Upper lobe of left lung (tissue), 6 donors: ENCODE results near the gene GPR162. TPM values are rescaled to one million over a fixed set of nuclear protein-coding genes. Genes with fewer than 3 reads are reported as not detected.
A peak's percentile ranks its signal among the peaks of the same experiment; 100 is the strongest.

Source experiments
- ATAC-seq, 2 donors: fragments of 200-7000 bp; cut with Tn5 transposase; one replicate each; pipeline ENCODE4 v1.9.1; 2022; ENCODE audit warnings: mild to moderate bottlenecking in 2 of 2, moderate library complexity in 2 of 2; ENCODE audit not compliant: low FRiP score in 2 of 2
- DNase-seq, 2 donors: peaks; one replicate each; pipeline ENCODE4 v3.0.0-alpha.2; 2019 to 2020
- H3K27ac ChIP-seq, 4 donors: fragments of 200-600 bp; sonication (generic); one replicate each; pipeline ENCODE4 v1.5.1; 2016 to 2019
- H3K27me3 ChIP-seq, 4 donors: fragments of 200-600 bp; sonication (generic); one replicate each; pipeline ENCODE4 v1.5.1; 2017 to 2019
- H3K36me3 ChIP-seq, 4 donors: fragments of 200-600 bp; sonication (generic); one replicate each; pipeline ENCODE4 v1.5.1; 2016 to 2019
- H3K4me1 ChIP-seq, 4 donors: fragments of 200-600 bp; sonication (generic); one replicate each; pipeline ENCODE4 v1.5.1; 2018 to 2019
- H3K4me3 ChIP-seq, 4 donors: fragments of 200-600 bp; sonication (generic); one replicate each; pipeline ENCODE4 v1.5.1; 2017 to 2019; ENCODE audit warnings: mild to moderate bottlenecking in 2 of 4, moderate library complexity in 1 of 4
- H3K9me3 ChIP-seq, 4 donors: fragments of 200-600 bp; sonication (generic); one replicate each; pipeline ENCODE4 v1.5.1; 2018 to 2019
- CTCF ChIP-seq, 6 experiments: fragments of 450-650 bp in 4 of 6; fragments of 200-600 bp in 2 of 6; sonication (generic) in 2 of 6; IDR thresholded peaks; one replicate each; pipeline ENCODE4 v1.5.1; 2016 to 2019; ENCODE audit warnings: antibody characterized with exemption in 6 of 6
- EP300 ChIP-seq, 4 donors: sonication (generic); formaldehyde crosslinking; IDR thresholded peaks; one replicate each; pipeline ENCODE4 v1.5.1; 2017; ENCODE audit warnings: antibody characterized with exemption in 4 of 4, control low read depth in 2 of 4
- POLR2A ChIP-seq, 4 donors: fragments of 450-650 bp; IDR thresholded peaks; one replicate each; pipeline ENCODE4 v1.5.1; 2016 to 2017; ENCODE audit warnings: antibody characterized with exemption in 4 of 4, mild to moderate bottlenecking in 2 of 4
- POLR2AphosphoS5 ChIP-seq, 2 donors: sonication (generic); formaldehyde crosslinking; IDR thresholded peaks; one replicate each; pipeline ENCODE4 v1.5.1; 2017; ENCODE audit warnings: antibody characterized with exemption in 2 of 2
- WGBS, 2 donors: methylation state at CpG; one replicate each; pipeline ENCODE4 v1.1.5; 2017 to 2018; 5-methylcytosine and 5-hydroxymethylcytosine counted together
- total RNA-seq, 6 donors: library from RNA; depleted of rRNA in 4 of 6; stranded (reverse); fragments of >200 nt in 4 of 6; gene quantifications; one replicate each; pipeline versions ENCODE4 v1.1.0 to v1.2.1, GENCODE V29; 2016 to 2021
- donor health status: DM: no; HTN: no; CAD: no; lungs with moderate emphysema.
- donor health status: DM: no; HTN: yes; CAD: no; lungs with severe emphysema.

Gene GPR162
- total RNA-seq, 6 donors from 2014 or later, result 8.1 to 47.1 (median 16.5) TPM

DNA sequence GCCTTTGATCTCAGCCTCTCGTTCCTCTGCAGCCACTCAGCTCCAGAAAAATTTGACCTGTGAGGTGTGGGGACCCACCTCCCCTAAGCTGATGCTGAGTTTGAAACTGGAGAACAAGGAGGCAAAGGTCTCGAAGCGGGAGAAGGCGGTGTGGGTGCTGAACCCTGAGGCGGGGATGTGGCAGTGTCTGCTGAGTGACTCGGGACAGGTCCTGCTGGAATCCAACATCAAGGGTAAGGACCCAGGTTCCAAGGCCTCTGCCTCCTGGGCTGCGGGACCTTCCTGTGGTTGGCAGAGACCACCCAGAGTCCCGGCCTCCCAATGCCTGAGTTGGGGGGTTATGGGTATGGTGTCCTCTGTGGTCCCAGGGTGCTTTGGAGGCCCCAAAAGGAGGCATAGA is 4.5 kb upstream of the GPR162 start:
- 92 to 93% methylated on average over 8 of the region's 8 CpGs for WGBS, 2 donors
- TF ChIP-seq CTCF (IDR thresholded peaks at IDR 0.05), result no peak
- TF ChIP-seq POLR2AphosphoS5 (IDR thresholded peaks at IDR 0.05), result no peak
- TF ChIP-seq POLR2A (IDR thresholded peaks at IDR 0.05), result no peak
- H3K4me1 ChIP-seq, result peaks cover 11 to 14% (median 12%) of the 10 kb centered on the region in 4 donors
- peaks cover 0 to 2% (median 0%) of the 10 kb centered on the region in 4 donors for H3K27me3 ChIP-seq
- H3K36me3 ChIP-seq, result peaks cover 0 to 10% (median 2%) of the 10 kb centered on the region in 4 donors
- H3K27ac ChIP-seq, result no peak overlapping the region
- ATAC-seq, result no peak
- no peaks in the 10 kb centered on the region for H3K9me3 ChIP-seq
- no peak for DNase-seq
- no peak overlapping the region for H3K4me3 ChIP-seq

DNA sequence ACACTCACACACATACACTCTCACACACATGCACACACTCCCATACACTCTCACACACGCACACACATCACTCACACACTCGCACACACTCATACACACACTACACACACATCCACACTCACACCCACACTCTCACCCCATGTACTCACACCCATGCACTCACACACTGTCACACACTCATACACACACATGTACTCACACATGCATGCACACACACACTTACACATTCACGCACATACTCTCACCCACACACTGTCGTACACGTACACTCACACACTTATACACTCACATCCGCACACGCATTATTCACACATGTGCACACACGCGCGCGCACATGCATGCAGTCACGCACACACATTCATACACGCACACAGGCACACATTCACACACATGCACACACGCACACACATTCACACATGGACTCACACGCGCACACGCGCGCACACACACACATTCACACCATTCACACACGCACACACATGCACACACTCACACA is 3.9 kb upstream of the GPR162 start:
- H3K9me3 ChIP-seq, result no peaks in the 10 kb centered on the region
- H3K27me3 ChIP-seq, result peaks cover 0 to 2% (median 0%) of the 10 kb centered on the region in 4 donors
- H3K4me1 ChIP-seq, result peaks cover 12 to 18% (median 15%) of the 10 kb centered on the region in 4 donors
- WGBS, 2 donors, result 84 to 96% methylated on average over 18 to 20 of the region's 20 CpGs
- no peak for DNase-seq
- H3K27ac ChIP-seq, result no peak overlapping the region
- peaks cover 0 to 10% (median 2%) of the 10 kb centered on the region in 4 donors for H3K36me3 ChIP-seq
- H3K4me3 ChIP-seq, result no peak overlapping the region
- ATAC-seq, result no peak
- TF ChIP-seq CTCF (IDR thresholded peaks at IDR 0.05) (no peak), POLR2A (IDR thresholded peaks at IDR 0.05) (no peak), POLR2AphosphoS5 (IDR thresholded peaks at IDR 0.05) (no peak), EP300 (IDR thresholded peaks at IDR 0.05) (no peak)

DNA sequence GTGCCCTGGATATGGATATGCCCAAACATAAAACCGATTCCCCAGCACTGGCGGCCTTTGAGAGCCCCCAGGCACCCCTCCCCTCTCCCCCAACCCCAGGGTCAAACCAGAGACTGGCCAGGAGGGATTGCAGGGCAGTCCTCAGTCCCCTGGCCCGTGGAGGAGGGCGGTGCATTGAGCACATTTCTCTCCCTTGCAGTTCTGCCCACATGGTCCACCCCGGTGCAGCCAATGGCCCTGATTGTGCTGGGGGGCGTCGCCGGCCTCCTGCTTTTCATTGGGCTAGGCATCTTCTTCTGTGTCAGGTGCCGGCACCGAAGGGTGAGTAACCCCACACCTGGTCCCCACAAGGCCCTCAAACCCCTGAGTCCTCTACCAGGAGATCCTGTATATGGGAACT is 3.4 kb upstream of the GPR162 start:
- H3K9me3 ChIP-seq, result no peaks in the 10 kb centered on the region
- DNase-seq (peak; percentile 34 to 69), ATAC-seq (no peak)
- H3K36me3 ChIP-seq, result peaks cover 0 to 10% (median 2%) of the 10 kb centered on the region in 4 donors
- no peak overlapping the region for H3K27ac ChIP-seq
- no peak overlapping the region for H3K4me3 ChIP-seq
- TF ChIP-seq EP300 (IDR thresholded peaks at IDR 0.05), result no peak
- TF ChIP-seq CTCF (IDR thresholded peaks at IDR 0.05), result no peak
- TF ChIP-seq POLR2A (IDR thresholded peaks at IDR 0.05), result no peak
- TF ChIP-seq POLR2AphosphoS5 (IDR thresholded peaks at IDR 0.05), result no peak
- H3K4me1 ChIP-seq, result peaks cover 12 to 18% (median 15%) of the 10 kb centered on the region in 4 donors
- 70 to 86% methylated on average over 3 to 10 of the region's 10 CpGs for WGBS, 2 donors
- H3K27me3 ChIP-seq, result peaks cover 0 to 2% (median 0%) of the 10 kb centered on the region in 4 donors

- DNase-seq, result no peak
- WGBS, 2 donors, result 76 to 97% methylated on average over 4 to 5 of the region's 5 CpGs
Measured at GRCh38 chr12:6818645-6819044, 3.0 kb upstream of the GPR162 start.

More at GRCh38 chr12:6818645-6819044, 3.0 kb upstream of the GPR162 start:
- Histone ChIP-seq H3K36me3 (peaks cover 0 to 10% (median 2%) of the 10 kb centered on the region in 4 donors), H3K27ac (no peak overlapping the region), H3K4me3 (no peak overlapping the region), H3K4me1 (peaks cover 12 to 18% (median 15%) of the 10 kb centered on the region in 4 donors), H3K27me3 (peaks cover 0 to 2% (median 0%) of the 10 kb centered on the region in 4 donors), H3K9me3 (no peaks in the 10 kb centered on the region)
- TF ChIP-seq POLR2AphosphoS5 (IDR thresholded peaks at IDR 0.05), result no peak
- TF ChIP-seq POLR2A (IDR thresholded peaks at IDR 0.05), result no peak
- no peak for TF ChIP-seq EP300 (IDR thresholded peaks at IDR 0.05)
- TF ChIP-seq CTCF (IDR thresholded peaks at IDR 0.05), result no peak
- ATAC-seq, result no peak
